Choroid plexus epithelial cell (primary cell): ENCODE measurements around the gene ZNF90.
"Not testable (repeated sequence)": the region's sequence is repeated elsewhere in the genome, so short reads cannot be mapped to it uniquely, and the experiment has no call there.

Experiments used
- DNase-seq: peaks from one replicate; pipeline ENCODE4 v3.0.0-alpha.2; 2010; ENCODE audit warnings: low read depth
- H3K4me3 ChIP-seq: 2 replicates; pipeline ENCODE4 v1.5.1; 2011; ENCODE audit warnings: low read depth, mild to moderate bottlenecking, control low read depth, low read length, moderate library complexity
- CTCF ChIP-seq: conservative IDR thresholded peaks from 2 replicates; pipeline ENCODE4 v1.5.1; 2011; ENCODE audit warnings: low read depth, mild to moderate bottlenecking, control low read depth, inconsistent platforms, low read length, moderate library complexity

Gene ZNF90

GRCh38 chr19:20124879-20125278 lies 47.1 kb downstream of the ZNF90 start:
- no peak for TF ChIP-seq CTCF
- H3K4me3 ChIP-seq: no peak overlapping the region
- DNase-seq: no peak

- DNase-seq: not testable (repeated sequence)
Measured at GRCh38 chr19:20132933-20133332, 55.1 kb downstream of the ZNF90 start.

GRCh38 chr19:20137714-20138113 lies 59.9 kb downstream of the ZNF90 start:
- not testable (repeated sequence) for DNase-seq, H3K4me3 ChIP-seq

More at GRCh38 chr19:20132933-20133332, 55.1 kb downstream of the ZNF90 start:
- H3K4me3 ChIP-seq: not testable (repeated sequence)

GRCh38 chr19:20151617-20152145 lies 73.9 kb downstream of the ZNF90 start:
- TF ChIP-seq CTCF: no peak
- DNase-seq: no peak
- H3K4me3 ChIP-seq: no peak overlapping the region

- not testable (repeated sequence) for H3K4me3 ChIP-seq, DNase-seq
Measured at GRCh38 chr19:20152506-20152905, 74.7 kb downstream of the ZNF90 start.

- H3K4me3 ChIP-seq: no peak overlapping the region
- TF ChIP-seq CTCF: no peak
- no peak for DNase-seq
Measured at GRCh38 chr19:20153281-20153680, 75.5 kb downstream of the ZNF90 start.

GRCh38 chr19:20154636-20155035 lies 76.8 kb downstream of the ZNF90 start:
- no peak overlapping the region for H3K4me3 ChIP-seq
- no peak for TF ChIP-seq CTCF

GRCh38 chr19:20162821-20163220 lies 85.0 kb downstream of the ZNF90 start:
- DNase-seq: no peak
- H3K4me3 ChIP-seq: no peak overlapping the region
- no peak for TF ChIP-seq CTCF

More at GRCh38 chr19:20154636-20155035, 76.8 kb downstream of the ZNF90 start:
- no peak for DNase-seq

- no peak for TF ChIP-seq CTCF
- no peak overlapping the region for H3K4me3 ChIP-seq
- no peak for DNase-seq
Measured at GRCh38 chr19:20164456-20164855, 86.7 kb downstream of the ZNF90 start.
